HEK293 (cell line): ENCODE data around the gene REPS2.

Experiments used
- CTCF ChIA-PET: fragments of 350-600 bp; formaldehyde crosslinking; extraction: SDS; loops from one replicate; lab custom pipeline; 2021; ENCODE audit warnings: antibody characterized with exemption; lab: Yijun Ruan, JAX
- POLR2A ChIA-PET: fragments of 300-600 bp; formaldehyde crosslinking; extraction: SDS; loops from one replicate; lab custom pipeline; 2020; ENCODE audit warnings: antibody characterized with exemption, inconsistent platforms; lab: Yijun Ruan, JAX
- H3K27ac ChIP-seq: fragments of 200-500 bp; sonication (Bioruptor generic); 2 replicates; pipeline ENCODE4 v1.5.1; 2014; ENCODE audit warnings: low read depth, low read length, control low read depth, inconsistent platforms; ENCODE audit errors: extremely low read depth
- H3K36me3 ChIP-seq, 2 experiments: fragments of 200-500 bp in 1 of 2; sonication (Bioruptor generic) in 1 of 2; 1 replicate in 1 of 2; 2 replicates in 1 of 2; pipeline ENCODE4 v1.5.1; 2014 to 2017; ENCODE audit warnings: inconsistent platforms in 2 of 2, low read length in 2 of 2; ENCODE audit not compliant: control insufficient read depth in 2 of 2, insufficient read depth in 1 of 2
- H3K4me1 ChIP-seq: fragments of 200-500 bp; sonication (Bioruptor generic); 2 replicates; pipeline ENCODE4 v1.5.1; 2014; ENCODE audit warnings: mild to moderate bottlenecking, low read length, inconsistent platforms; ENCODE audit not compliant: control insufficient read depth, insufficient read depth
- H3K4me3 ChIP-seq: 2 replicates; pipeline ENCODE4 v1.5.1; 2011; ENCODE audit warnings: low read depth, mild to moderate bottlenecking, control low read depth, low read length, moderate library complexity
- H3K9me3 ChIP-seq: fragments of 200-500 bp; sonication (Bioruptor generic); 2 replicates; pipeline ENCODE4 v1.5.1; 2014; ENCODE audit warnings: low read depth, low read length, inconsistent platforms; ENCODE audit not compliant: control insufficient read depth, insufficient read depth
- CTCF ChIP-seq: fragments of 450-650 bp; formaldehyde crosslinking; IDR thresholded peaks from 2 replicates; pipeline ENCODE4 v1.5.1; 2016; ENCODE audit warnings: missing biosample characterization, missing genetic modification characterization
- GLIS2 ChIP-seq: fragments of 450-650 bp; formaldehyde crosslinking; IDR thresholded peaks from 2 replicates; pipeline ENCODE4 v1.5.1; 2016; ENCODE audit warnings: missing biosample characterization, missing genetic modification characterization
- HOXC10 ChIP-seq: sonication (generic); formaldehyde crosslinking; IDR thresholded peaks from 2 replicates; pipeline ENCODE4 v1.8.1; 2023; ENCODE audit warnings: mild to moderate bottlenecking, missing genetic modification reagents
- KLF16 ChIP-seq: fragments of 450-650 bp; formaldehyde crosslinking; IDR thresholded peaks from 2 replicates; pipeline ENCODE4 v1.5.1; 2017; ENCODE audit warnings: missing biosample characterization, missing genetic modification characterization
- KLF17 ChIP-seq: fragments of 450-650 bp; formaldehyde crosslinking; IDR thresholded peaks from 2 replicates; pipeline ENCODE4 v1.5.1; 2016; ENCODE audit warnings: missing biosample characterization, missing genetic modification characterization
- PRDM4 ChIP-seq: fragments of 450-650 bp; formaldehyde crosslinking; IDR thresholded peaks from 2 replicates; pipeline ENCODE4 v1.5.1; 2017; ENCODE audit warnings: missing biosample characterization, missing genetic modification characterization
- SP2 ChIP-seq: fragments of 450-650 bp; formaldehyde crosslinking; IDR thresholded peaks from 2 replicates; pipeline ENCODE4 v1.5.1; 2016; ENCODE audit warnings: missing biosample characterization, missing genetic modification characterization
- SP3 ChIP-seq: fragments of 450-650 bp; formaldehyde crosslinking; IDR thresholded peaks from 2 replicates; pipeline ENCODE4 v1.5.1; 2016; ENCODE audit warnings: missing biosample characterization, missing genetic modification characterization
- ZBTB10 ChIP-seq: fragments of 450-650 bp; formaldehyde crosslinking; IDR thresholded peaks from 2 replicates; pipeline ENCODE4 v1.5.1; 2016; ENCODE audit warnings: missing biosample characterization, missing genetic modification characterization
- ZBTB49 ChIP-seq: fragments of 450-650 bp; formaldehyde crosslinking; IDR thresholded peaks from 2 replicates; pipeline ENCODE4 v1.5.1; 2016; ENCODE audit warnings: missing biosample characterization, missing genetic modification characterization, low read depth
- ZNF114 ChIP-seq: fragments of 450-650 bp; formaldehyde crosslinking; IDR thresholded peaks from 2 replicates; pipeline ENCODE4 v1.5.0; 2017; ENCODE audit warnings: missing biosample characterization, missing genetic modification characterization
- ZNF155 ChIP-seq: fragments of 450-650 bp; formaldehyde crosslinking; IDR thresholded peaks from 2 replicates; pipeline ENCODE4 v1.5.1; 2016; ENCODE audit warnings: missing biosample characterization, missing genetic modification characterization
- ZNF214 ChIP-seq: fragments of 450-650 bp; formaldehyde crosslinking; IDR thresholded peaks from 2 replicates; pipeline ENCODE4 v1.5.1; 2017; ENCODE audit warnings: missing biosample characterization, mild to moderate bottlenecking, missing genetic modification characterization, borderline replicate concordance
- ZNF292 ChIP-seq: fragments of 450-650 bp; formaldehyde crosslinking; IDR thresholded peaks from 2 replicates; pipeline ENCODE4 v1.5.1; 2016; ENCODE audit warnings: low read depth, missing biosample characterization, missing genetic modification characterization, borderline replicate concordance
- ZNF302 ChIP-seq: fragments of 450-650 bp; formaldehyde crosslinking; IDR thresholded peaks from 2 replicates; pipeline ENCODE4 v1.5.1; 2016; ENCODE audit warnings: missing biosample characterization, missing genetic modification characterization, low read depth
- ZNF362 ChIP-seq: fragments of 450-650 bp; formaldehyde crosslinking; IDR thresholded peaks from 2 replicates; pipeline ENCODE4 v1.5.1; 2016; ENCODE audit warnings: missing biosample characterization, missing genetic modification characterization
- ZNF394 ChIP-seq: fragments of 450-650 bp; formaldehyde crosslinking; IDR thresholded peaks from 2 replicates; pipeline ENCODE4 v1.5.1; 2016; ENCODE audit warnings: missing biosample characterization, missing genetic modification characterization, mild to moderate bottlenecking, moderate library complexity, borderline replicate concordance
- ZNF473 ChIP-seq: fragments of 450-650 bp; formaldehyde crosslinking; IDR thresholded peaks from 2 replicates; pipeline ENCODE4 v1.5.1; 2017; ENCODE audit warnings: missing biosample characterization, missing genetic modification characterization
- ZNF513 ChIP-seq: fragments of 450-650 bp; IDR thresholded peaks from 2 replicates; pipeline ENCODE4 v1.5.1; 2018; ENCODE audit warnings: missing biosample characterization, missing genetic modification characterization
- ZNF585B ChIP-seq: fragments of 450-650 bp; formaldehyde crosslinking; IDR thresholded peaks from 2 replicates; pipeline ENCODE4 v1.5.1; 2016; ENCODE audit warnings: missing biosample characterization, missing genetic modification characterization
- ZNF692 ChIP-seq: fragments of 450-650 bp; formaldehyde crosslinking; IDR thresholded peaks from 2 replicates; pipeline ENCODE4 v1.5.1; 2016; ENCODE audit warnings: missing biosample characterization, missing genetic modification characterization
- ZNF747 ChIP-seq: fragments of 450-650 bp; formaldehyde crosslinking; IDR thresholded peaks from 2 replicates; pipeline ENCODE4 v1.5.1; 2016; ENCODE audit warnings: missing biosample characterization, missing genetic modification characterization

The REPS2 gene

GRCh38 chrX:17081968-17082367, 135.5 kb downstream of the REPS2 start (continued):
- TF ChIP-seq ZNF692 (tag by site-specific recombination) = no peak

GRCh38 chrX:17082831-17083230, 136.4 kb downstream of the REPS2 start:
- no peak overlapping the region for H3K4me3 ChIP-seq
- no peak overlapping the region for H3K27ac ChIP-seq
- CTCF ChIA-PET = interaction anchor here (0.5 to 4.3 kb wide), 25 partner anchors 8 to 296 kb away, joined by 3 to 26 read pairs (median 5); no protein-coding TSS in a partner anchor
- H3K4me1 ChIP-seq = no peaks in the 10 kb centered on the region
- H3K36me3 ChIP-seq = no peaks in the 10 kb centered on the region
- H3K9me3 ChIP-seq = no peaks in the 10 kb centered on the region
- POLR2A ChIA-PET = interaction anchor here (0.7 kb wide), 1 partner anchor 211 kb away, joined by 6 read pairs; no protein-coding TSS in a partner anchor
- TF ChIP-seq SP2 (tag by site-specific recombination) = no peak
- TF ChIP-seq ZNF214 = no peak
- TF ChIP-seq KLF17 (tag by site-specific recombination) = no peak
- TF ChIP-seq ZNF362 (tag by site-specific recombination) = peak; percentile 74
- TF ChIP-seq HOXC10 (CRISPR knock-in tag) = no peak
- TF ChIP-seq ZNF747 (tag by site-specific recombination) = no peak
- no peak for TF ChIP-seq GLIS2 (tag by site-specific recombination)
- no peak for TF ChIP-seq ZNF513
- TF ChIP-seq ZNF585B (tag by site-specific recombination) = peak; percentile 70
- no peak for TF ChIP-seq SP3 (tag by site-specific recombination)
- no peak for TF ChIP-seq ZNF302 (tag by site-specific recombination)
- no peak for TF ChIP-seq ZBTB49 (tag by site-specific recombination)
- TF ChIP-seq ZNF473 (tag by site-specific recombination) = no peak
- TF ChIP-seq ZNF114 (tag by site-specific recombination) = no peak
- peak; percentile 43; the same call in 1 of the 2 replicates for TF ChIP-seq CTCF (tag by site-specific recombination)
- TF ChIP-seq PRDM4 (tag by site-specific recombination) = no peak
- no peak for TF ChIP-seq ZNF394 (tag by site-specific recombination)
- no peak for TF ChIP-seq ZBTB10
- TF ChIP-seq ZNF292 = no peak
- no peak for TF ChIP-seq KLF16 (tag by site-specific recombination)
- TF ChIP-seq ZNF155 = no peak
